H1 (cell line): ENCODE data around the gene PLB1.

Experiments
- CHD1 ChIP-seq: IDR thresholded peaks from 2 replicates; pipeline ENCODE4 v1.6.1; 2012; ENCODE audit warnings: low read depth, low read length, improper control_type of control experiment
- CTCF ChIP-seq, 3 experiments: IDR thresholded peaks; 1 replicate in 2 of 3; 2 replicates in 1 of 3; pipeline versions ENCODE4 v1.5.1 to v1.6.1; 2011; ENCODE audit warnings: low read length in 3 of 3, mild to moderate bottlenecking in 3 of 3, inconsistent platforms in 2 of 3, low read depth in 1 of 3, moderate library complexity in 1 of 3; ENCODE audit not compliant: insufficient read depth in 1 of 3; ENCODE audit errors: control extremely low read depth in 1 of 3
- EZH2 ChIP-seq: fragments of 200-600 bp; sonication (generic); IDR thresholded peaks from 2 replicates; pipeline ENCODE4 v1.7.1; 2012; ENCODE audit warnings: low read depth, mild to moderate bottlenecking, moderate library complexity, low read length, inconsistent platforms; ENCODE audit not compliant: severe bottlenecking
- GABPA ChIP-seq: IDR thresholded peaks from 2 replicates; pipeline ENCODE4 v1.6.1; 2011; ENCODE audit warnings: mild to moderate bottlenecking, low read length, moderate library complexity, borderline replicate concordance; ENCODE audit not compliant: insufficient read depth
- POLR2A ChIP-seq, 2 experiments: IDR thresholded peaks; 1 replicate in 1 of 2; 2 replicates in 1 of 2; pipeline ENCODE4 v1.6.1; 2011; ENCODE audit warnings: low read depth in 2 of 2, low read length in 2 of 2, mild to moderate bottlenecking in 2 of 2; ENCODE audit errors: control extremely low read depth in 1 of 2
- POLR2AphosphoS5 ChIP-seq: IDR thresholded peaks from 2 replicates; pipeline ENCODE4 v1.6.1; 2011; ENCODE audit warnings: low read depth, low read length
- RAD21 ChIP-seq, 2 experiments: IDR thresholded peaks in 1 of 2; conservative IDR thresholded peaks in 1 of 2; 2 replicates each; pipeline ENCODE4 v1.6.1; 2011; ENCODE audit warnings: low read depth in 2 of 2, low read length in 2 of 2, improper control_type of control experiment in 1 of 2, inconsistent platforms in 1 of 2, mild to moderate bottlenecking in 1 of 2, moderate library complexity in 1 of 2
- RBBP5 ChIP-seq: IDR thresholded peaks from 2 replicates; pipeline ENCODE4 v1.7.1; 2012; ENCODE audit warnings: low read depth, mild to moderate bottlenecking, inconsistent platforms, low read length, moderate library complexity, borderline replicate concordance
- RFX5 ChIP-seq: IDR thresholded peaks from 2 replicates; pipeline ENCODE4 v1.6.1; 2011; ENCODE audit warnings: low read depth, low read length, improper control_type of control experiment, borderline replicate concordance
- RNF2 ChIP-seq: fragments of 200-900, 300-1000 bp; sonication (generic); IDR thresholded peaks from 2 replicates; pipeline ENCODE4 v1.7.1; 2016; ENCODE audit warnings: borderline replicate concordance, low read depth, mild to moderate bottlenecking, antibody characterized with exemption, low read length; ENCODE audit not compliant: poor library complexity, severe bottlenecking; ENCODE audit errors: missing control alignments
- SP1 ChIP-seq: IDR thresholded peaks from 2 replicates; pipeline ENCODE4 v1.6.1; 2011; ENCODE audit warnings: low read depth, low read length
- TAF1 ChIP-seq: IDR thresholded peaks from 2 replicates; pipeline ENCODE4 v1.6.1; 2011; ENCODE audit warnings: mild to moderate bottlenecking, low read depth, low read length

- TF ChIP-seq CTCF (IDR thresholded peaks at IDR 0.05; ENCODE audit: control extremely low read depth in 1 of 3, insufficient read depth in 1 of 3, low read depth in 1 of 3, low read length in 3 of 3) (no peak), RBBP5 (no peak), TAF1 (no peak), RAD21 (IDR thresholded peaks at IDR 0.05 in 1 of 2, conservative IDR thresholded peaks at IDR 0.05 in 1 of 2; ENCODE audit: low read depth in 2 of 2, low read length in 2 of 2) (no peak), RFX5 (no peak), POLR2A (IDR thresholded peaks at IDR 0.05; ENCODE audit: control extremely low read depth in 1 of 2, low read depth in 2 of 2, low read length in 2 of 2) (no peak), EZH2 (no peak), CHD1 (no peak), SP1 (no peak), POLR2AphosphoS5 (no peak), RNF2 (no peak), GABPA (no peak)
Measured at GRCh38 chr2:28617502-28618184, 121.8 kb downstream of the PLB1 start.
